ENCODE data around the gene ALG1L2. TPM values are rescaled to one million over a fixed set of nuclear protein-coding genes. Genes with fewer than 3 reads are reported as not detected.
"Not testable (repeated sequence)": the region's sequence is repeated elsewhere in the genome, so short reads cannot be mapped to it uniquely, and the experiment has no call there.

The ALG1L2 gene
- total RNA-seq, 3 donors from 2014 or later: 1.1 to 2.5 (median 2.5) TPM

GRCh38 chr3:130088061-130088460 lies 6.4 kb downstream of the ALG1L2 start:
- TF ChIP-seq, protein P1, sequence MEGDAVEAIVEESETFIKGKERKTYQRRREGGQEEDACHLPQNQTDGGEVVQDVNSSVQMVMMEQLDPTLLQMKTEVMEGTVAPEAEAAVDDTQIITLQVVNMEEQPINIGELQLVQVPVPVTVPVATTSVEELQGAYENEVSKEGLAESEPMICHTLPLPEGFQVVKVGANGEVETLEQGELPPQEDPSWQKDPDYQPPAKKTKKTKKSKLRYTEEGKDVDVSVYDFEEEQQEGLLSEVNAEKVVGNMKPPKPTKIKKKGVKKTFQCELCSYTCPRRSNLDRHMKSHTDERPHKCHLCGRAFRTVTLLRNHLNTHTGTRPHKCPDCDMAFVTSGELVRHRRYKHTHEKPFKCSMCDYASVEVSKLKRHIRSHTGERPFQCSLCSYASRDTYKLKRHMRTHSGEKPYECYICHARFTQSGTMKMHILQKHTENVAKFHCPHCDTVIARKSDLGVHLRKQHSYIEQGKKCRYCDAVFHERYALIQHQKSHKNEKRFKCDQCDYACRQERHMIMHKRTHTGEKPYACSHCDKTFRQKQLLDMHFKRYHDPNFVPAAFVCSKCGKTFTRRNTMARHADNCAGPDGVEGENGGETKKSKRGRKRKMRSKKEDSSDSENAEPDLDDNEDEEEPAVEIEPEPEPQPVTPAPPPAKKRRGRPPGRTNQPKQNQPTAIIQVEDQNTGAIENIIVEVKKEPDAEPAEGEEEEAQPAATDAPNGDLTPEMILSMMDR (IDR thresholded peaks at IDR 0.05): no peak
- intact Hi-C loops (cut with DNase I, micrococcal nuclease): no loop called here
- no peaks in the 10 kb centered on the region for H3K36me3 ChIP-seq (ENCODE audit: low read depth)
- no peak overlapping the region for H3K4me3 ChIP-seq
- no peak for DNase-seq
- H3K9me3 ChIP-seq: no peaks in the 10 kb centered on the region
- H3K4me1 ChIP-seq (ENCODE audit: low read depth): no peaks in the 10 kb centered on the region
- no peak for ATAC-seq

DNA sequence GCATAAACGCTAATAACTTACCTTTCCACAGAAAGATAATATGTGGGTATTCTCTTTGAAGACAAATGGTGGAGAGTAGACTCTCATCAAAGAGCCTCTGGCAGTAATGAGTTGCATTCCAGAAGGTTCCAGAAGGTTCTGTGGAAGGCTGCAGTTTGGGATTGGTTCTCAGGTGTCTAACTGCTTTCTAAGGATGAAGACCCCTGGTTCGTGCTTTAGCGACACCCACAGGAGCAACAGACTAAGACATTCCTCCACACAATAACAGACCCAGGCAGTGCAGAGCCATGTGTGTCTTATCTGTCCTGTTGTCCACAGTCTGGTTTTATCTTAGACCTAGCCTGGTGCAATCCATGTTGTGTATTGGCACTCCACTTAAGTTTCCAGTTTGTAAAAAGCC lies 9.1 kb downstream of the ALG1L2 start:
- H3K9me3 ChIP-seq; intact Hi-C loops (cut with DNase I, micrococcal nuclease); H3K4me1 ChIP-seq (ENCODE audit: low read depth); DNase-seq; H3K36me3 ChIP-seq (ENCODE audit: low read depth); ATAC-seq; H3K4me3 ChIP-seq: not testable (repeated sequence)

GRCh38 chr3:130091958-130092357 lies 10.3 kb downstream of the ALG1L2 start:
- intact Hi-C loops (cut with DNase I, micrococcal nuclease): no loop called here
- TF ChIP-seq, protein P1 (IDR thresholded peaks at IDR 0.05): no peak
- Histone ChIP-seq H3K4me1 (ENCODE audit: low read depth) (peaks cover 7% of the 10 kb centered on the region), H3K9me3 (no peaks in the 10 kb centered on the region), H3K36me3 (ENCODE audit: low read depth) (no peaks in the 10 kb centered on the region), H3K4me3 (no peak overlapping the region)
- DNase-seq (no peak), ATAC-seq (no peak)

- Histone ChIP-seq H3K36me3 (ENCODE audit: low read depth) (no peaks in the 10 kb centered on the region), H3K9me3 (no peaks in the 10 kb centered on the region), H3K4me1 (ENCODE audit: low read depth) (peaks cover 7% of the 10 kb centered on the region), H3K4me3 (no peak overlapping the region)
- TF ChIP-seq, protein P1 (IDR thresholded peaks at IDR 0.05): no peak
- intact Hi-C loops (cut with DNase I, micrococcal nuclease): no loop called here
- DNase-seq (peak; percentile 59 to 72 (median 70)), ATAC-seq (peak; percentile 38)
These were observed 12.2 kb downstream of the ALG1L2 start for GRCh38 chr3:130093741-130094391.

DNA sequence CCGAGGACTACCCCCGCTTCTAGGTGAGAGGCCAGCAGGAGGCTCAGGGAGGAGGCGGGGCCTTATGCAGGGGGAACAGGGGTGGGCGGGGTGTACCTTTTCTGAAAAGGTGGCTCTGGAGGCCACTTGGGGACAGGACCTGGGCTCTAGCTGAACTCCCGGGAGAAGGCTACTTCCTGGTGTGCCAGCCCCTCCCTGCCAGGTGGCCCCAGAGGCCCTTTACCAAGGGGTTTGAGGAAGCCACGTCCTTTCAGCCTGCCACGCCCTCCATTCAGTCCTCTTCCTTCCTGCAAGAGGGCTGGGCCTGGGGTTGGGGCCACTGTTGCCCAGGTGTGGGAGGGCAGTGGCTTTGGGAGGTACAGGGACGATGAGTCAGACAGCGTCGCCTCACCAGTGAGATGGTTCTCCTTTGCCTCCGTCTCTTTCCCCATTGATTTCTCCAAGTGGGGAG lies 12.9 kb downstream of the ALG1L2 start:
- peak; percentile 45 for ATAC-seq
- intact Hi-C loops (cut with DNase I, micrococcal nuclease); H3K4me3 ChIP-seq; H3K36me3 ChIP-seq (ENCODE audit: low read depth); H3K9me3 ChIP-seq; H3K4me1 ChIP-seq (ENCODE audit: low read depth): not testable (repeated sequence)
- peak; percentile 77 to 93 (median 87) for DNase-seq

DNA sequence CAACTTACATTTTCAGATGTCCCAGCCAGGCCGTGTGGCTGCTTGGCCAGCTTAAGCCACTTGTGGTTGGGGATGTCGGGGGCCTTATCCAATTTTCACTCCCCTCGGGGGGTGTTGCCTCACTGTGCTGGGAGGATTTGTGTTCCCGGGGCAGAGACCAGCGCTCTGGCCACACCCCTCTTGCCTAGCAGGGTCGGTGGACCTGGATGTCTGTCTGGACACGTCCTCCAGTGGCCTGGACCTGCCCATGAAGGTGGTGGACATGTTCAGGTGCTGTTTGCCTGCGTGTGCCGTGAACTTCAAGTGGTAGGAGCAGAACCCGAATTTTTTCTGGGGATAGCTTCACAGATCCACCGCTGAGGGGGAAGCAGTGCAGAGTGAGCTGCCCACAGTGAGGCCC lies 14.2 kb downstream of the ALG1L2 start:
- DNase-seq; intact Hi-C loops (cut with DNase I, micrococcal nuclease); H3K9me3 ChIP-seq; H3K4me1 ChIP-seq (ENCODE audit: low read depth); H3K4me3 ChIP-seq; H3K36me3 ChIP-seq (ENCODE audit: low read depth); ATAC-seq: not testable (repeated sequence)

- H3K9me3 ChIP-seq; H3K36me3 ChIP-seq (ENCODE audit: low read depth); H3K4me1 ChIP-seq (ENCODE audit: low read depth); ATAC-seq; intact Hi-C loops (cut with DNase I, micrococcal nuclease); H3K4me3 ChIP-seq; DNase-seq: not testable (repeated sequence)
These were observed 15.5 kb downstream of the ALG1L2 start for GRCh38 chr3:130097096-130097495.
